ENCODE results near the gene TRIM62. TPM values are rescaled to one million over a fixed set of nuclear protein-coding genes. Genes with fewer than 3 reads are reported as not detected.

TRIM62 gene
- total RNA-seq, 1 experiment from 2014 or later: 2.8 TPM

DNA sequence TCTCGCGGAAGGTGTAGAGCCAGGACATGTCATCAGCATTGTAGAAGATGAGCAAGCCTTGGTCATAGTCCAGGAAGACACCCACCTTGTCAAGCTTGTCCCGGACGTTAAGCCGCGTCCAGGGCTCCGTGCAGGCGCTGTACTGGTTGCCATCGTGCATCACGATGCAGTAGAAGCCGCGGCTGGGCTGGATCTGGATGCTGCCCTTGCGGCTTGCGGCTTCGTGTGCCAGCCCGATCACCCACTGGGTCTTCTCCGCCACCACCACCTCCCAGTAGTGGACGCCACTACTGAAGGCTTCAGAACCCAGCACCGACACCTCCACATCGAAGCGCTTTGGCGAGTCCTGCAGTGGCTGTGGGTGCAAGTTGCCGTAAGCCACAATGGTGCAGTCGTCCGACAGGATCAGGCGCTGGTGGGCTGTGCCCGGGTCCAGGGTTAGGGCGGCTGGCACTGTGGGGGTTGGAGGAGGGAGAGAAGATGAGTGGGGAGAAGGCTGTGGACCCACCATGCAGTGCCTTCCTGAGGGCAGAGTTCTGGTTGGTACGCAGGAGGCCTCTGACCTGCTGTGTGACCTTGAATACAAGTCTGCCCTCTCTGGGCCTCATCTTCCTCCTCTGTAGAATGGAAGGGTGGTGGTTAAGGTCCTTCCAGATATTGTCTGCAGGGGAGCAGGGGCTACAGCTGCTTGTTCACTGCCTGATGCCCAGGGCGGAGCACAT is 34.4 kb downstream of the TRIM62 start:
- ChIA-PET POLR2A (ENCODE audit: low non-redundant PET) (no interaction called here), CTCF (interaction anchor here (0.7 to 1.2 kb wide), 5 partner anchors 9 to 35 kb away, joined by 3 to 6 read pairs (median 4); no protein-coding TSS in a partner anchor)
- no peaks in the 10 kb centered on the region for H3K9me3 ChIP-seq (ENCODE audit: low read depth, low read length, poor library complexity, severe bottlenecking)
- H3K4me3 ChIP-seq (ENCODE audit: low read depth, low read length, poor library complexity, severe bottlenecking): no peak overlapping the region
- no TSS peak for BruUV-seq (replicated peaks)
- DNase-seq (ENCODE audit: low spot score): no peak
- no peaks in the 10 kb centered on the region for H3K36me3 ChIP-seq (ENCODE audit: insufficient read depth, low read length, poor library complexity, severe bottlenecking)
- TF ChIP-seq EZH2 (IDR thresholded peaks at IDR 0.05; ENCODE audit: borderline replicate concordance, low read depth, low read length, poor library complexity, severe bottlenecking): no peak
- no peaks in the 10 kb centered on the region for H3K27me3 ChIP-seq (replicated peaks; ENCODE audit: insufficient read depth, low read depth, low read length, poor library complexity)
- H3K4me1 ChIP-seq (ENCODE audit: insufficient read depth, low read length, poor library complexity, severe bottlenecking): peaks cover under 1% of the 10 kb centered on the region
- no peak overlapping the region for H3K27ac ChIP-seq (ENCODE audit: low read depth, low read length, poor library complexity, severe bottlenecking)
- intact Hi-C loops (cut with micrococcal nuclease; ENCODE audit: unreplicated experiment): no loop called here

DNA sequence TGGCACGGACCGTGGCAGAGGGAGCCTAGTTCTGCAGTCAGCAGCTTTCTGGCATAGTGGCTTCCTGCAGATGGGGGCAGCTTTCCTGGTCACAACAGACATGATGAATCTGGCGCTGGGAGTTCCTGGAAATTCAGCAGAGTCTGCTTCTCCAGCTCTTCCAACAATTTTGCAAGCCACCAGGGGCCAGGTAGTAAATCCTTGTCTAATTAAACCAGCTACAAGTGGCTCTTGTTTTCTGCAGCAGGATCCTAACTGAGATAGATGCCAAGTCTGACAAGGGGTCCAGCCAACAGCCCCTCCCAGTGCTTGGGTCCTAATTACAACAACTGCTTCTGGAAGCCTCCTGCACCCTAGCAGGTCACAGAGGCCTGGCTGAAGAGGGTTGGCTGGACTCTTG is 35.8 kb downstream of the TRIM62 start:
- DNase-seq (ENCODE audit: low spot score): no peak
- ChIA-PET POLR2A (ENCODE audit: low non-redundant PET) (no interaction called here), CTCF (no interaction called here)
- Histone ChIP-seq H3K27ac (ENCODE audit: low read depth, low read length, poor library complexity, severe bottlenecking) (no peak overlapping the region), H3K36me3 (ENCODE audit: insufficient read depth, low read length, poor library complexity, severe bottlenecking) (no peaks in the 10 kb centered on the region), H3K4me1 (ENCODE audit: insufficient read depth, low read length, poor library complexity, severe bottlenecking) (no peaks in the 10 kb centered on the region), H3K9me3 (ENCODE audit: low read depth, low read length, poor library complexity, severe bottlenecking) (no peaks in the 10 kb centered on the region), H3K27me3 (replicated peaks; ENCODE audit: insufficient read depth, low read depth, low read length, poor library complexity) (no peaks in the 10 kb centered on the region), H3K4me3 (ENCODE audit: low read depth, low read length, poor library complexity, severe bottlenecking) (no peak overlapping the region)
- TF ChIP-seq EZH2 (IDR thresholded peaks at IDR 0.05; ENCODE audit: borderline replicate concordance, low read depth, low read length, poor library complexity, severe bottlenecking): no peak
- TF ChIP-seq, protein P1, sequence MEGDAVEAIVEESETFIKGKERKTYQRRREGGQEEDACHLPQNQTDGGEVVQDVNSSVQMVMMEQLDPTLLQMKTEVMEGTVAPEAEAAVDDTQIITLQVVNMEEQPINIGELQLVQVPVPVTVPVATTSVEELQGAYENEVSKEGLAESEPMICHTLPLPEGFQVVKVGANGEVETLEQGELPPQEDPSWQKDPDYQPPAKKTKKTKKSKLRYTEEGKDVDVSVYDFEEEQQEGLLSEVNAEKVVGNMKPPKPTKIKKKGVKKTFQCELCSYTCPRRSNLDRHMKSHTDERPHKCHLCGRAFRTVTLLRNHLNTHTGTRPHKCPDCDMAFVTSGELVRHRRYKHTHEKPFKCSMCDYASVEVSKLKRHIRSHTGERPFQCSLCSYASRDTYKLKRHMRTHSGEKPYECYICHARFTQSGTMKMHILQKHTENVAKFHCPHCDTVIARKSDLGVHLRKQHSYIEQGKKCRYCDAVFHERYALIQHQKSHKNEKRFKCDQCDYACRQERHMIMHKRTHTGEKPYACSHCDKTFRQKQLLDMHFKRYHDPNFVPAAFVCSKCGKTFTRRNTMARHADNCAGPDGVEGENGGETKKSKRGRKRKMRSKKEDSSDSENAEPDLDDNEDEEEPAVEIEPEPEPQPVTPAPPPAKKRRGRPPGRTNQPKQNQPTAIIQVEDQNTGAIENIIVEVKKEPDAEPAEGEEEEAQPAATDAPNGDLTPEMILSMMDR (conservative IDR thresholded peaks at IDR 0.05; ENCODE audit: low read depth, low read length): no peak
- no TSS peak for BruUV-seq (replicated peaks)
- intact Hi-C loops (cut with micrococcal nuclease; ENCODE audit: unreplicated experiment): no loop called here

DNA sequence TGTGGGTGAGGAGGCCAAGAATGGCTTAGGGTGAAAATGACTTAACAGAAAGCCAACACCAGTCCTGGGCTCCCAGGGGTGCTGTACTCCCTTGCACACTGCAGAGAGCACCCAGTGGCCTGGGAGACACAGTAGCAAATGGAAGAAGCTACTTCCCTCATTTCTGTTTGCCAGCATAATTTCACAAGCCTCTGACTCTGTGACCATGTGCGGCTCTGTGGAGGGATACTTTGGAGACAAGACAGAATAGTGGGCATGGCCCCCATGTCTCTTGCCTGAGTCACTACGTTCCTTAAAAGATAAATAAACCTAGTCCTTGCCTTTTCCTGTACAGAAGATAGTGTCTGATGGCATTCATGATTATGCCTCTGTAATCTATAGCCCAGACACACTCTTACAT is 38.1 kb downstream of the TRIM62 start:
- H3K27ac ChIP-seq (ENCODE audit: low read depth, low read length, poor library complexity, severe bottlenecking): no peak overlapping the region
- intact Hi-C loops (cut with micrococcal nuclease; ENCODE audit: unreplicated experiment): no loop called here
- BruUV-seq (replicated peaks): no TSS peak
- no peaks in the 10 kb centered on the region for H3K36me3 ChIP-seq (ENCODE audit: insufficient read depth, low read length, poor library complexity, severe bottlenecking)
- no peak for DNase-seq (ENCODE audit: low spot score)
- no peaks in the 10 kb centered on the region for H3K4me1 ChIP-seq (ENCODE audit: insufficient read depth, low read length, poor library complexity, severe bottlenecking)
- H3K4me3 ChIP-seq (ENCODE audit: low read depth, low read length, poor library complexity, severe bottlenecking): no peak overlapping the region
- H3K9me3 ChIP-seq (ENCODE audit: low read depth, low read length, poor library complexity, severe bottlenecking): no peaks in the 10 kb centered on the region
- ChIA-PET CTCF (interaction anchor here (0.6 kb wide), 1 partner anchor 50 kb away, joined by 6 read pairs; no protein-coding TSS in a partner anchor), POLR2A (ENCODE audit: low non-redundant PET) (no interaction called here)
- TF ChIP-seq, protein P1 (conservative IDR thresholded peaks at IDR 0.05; ENCODE audit: low read depth, low read length): no peak
- no peak for TF ChIP-seq EZH2 (IDR thresholded peaks at IDR 0.05; ENCODE audit: borderline replicate concordance, low read depth, low read length, poor library complexity, severe bottlenecking)
- no peaks in the 10 kb centered on the region for H3K27me3 ChIP-seq (replicated peaks; ENCODE audit: insufficient read depth, low read depth, low read length, poor library complexity)

GRCh38 chr1:33143176-33143575 is 38.7 kb downstream of the TRIM62 start:
- H3K27me3 ChIP-seq (replicated peaks; ENCODE audit: insufficient read depth, low read depth, low read length, poor library complexity): no peaks in the 10 kb centered on the region
- TF ChIP-seq EZH2 (IDR thresholded peaks at IDR 0.05; ENCODE audit: borderline replicate concordance, low read depth, low read length, poor library complexity, severe bottlenecking): no peak
- TF ChIP-seq, protein P1 (conservative IDR thresholded peaks at IDR 0.05; ENCODE audit: low read depth, low read length): no peak
- no peak for DNase-seq (ENCODE audit: low spot score)
- no TSS peak for BruUV-seq (replicated peaks)
- H3K36me3 ChIP-seq (ENCODE audit: insufficient read depth, low read length, poor library complexity, severe bottlenecking): no peaks in the 10 kb centered on the region
- POLR2A ChIA-PET (ENCODE audit: low non-redundant PET): no interaction called here
- CTCF ChIA-PET: interaction anchor here (0.6 kb wide), 1 partner anchor 29 kb away, joined by 6 read pairs; no protein-coding TSS in a partner anchor
- intact Hi-C loops (cut with micrococcal nuclease; ENCODE audit: unreplicated experiment): no loop called here
- no peak overlapping the region for H3K4me3 ChIP-seq (ENCODE audit: low read depth, low read length, poor library complexity, severe bottlenecking)
- H3K9me3 ChIP-seq (ENCODE audit: low read depth, low read length, poor library complexity, severe bottlenecking): no peaks in the 10 kb centered on the region
- H3K4me1 ChIP-seq (ENCODE audit: insufficient read depth, low read length, poor library complexity, severe bottlenecking): no peaks in the 10 kb centered on the region
- H3K27ac ChIP-seq (ENCODE audit: low read depth, low read length, poor library complexity, severe bottlenecking): no peak overlapping the region

Measured in A673 (cell line).